ENCODE measurements around the gene PRR12.
A peak's percentile ranks its signal among the peaks of the same experiment; 100 is the strongest.
"Not testable (repeated sequence)": the region's sequence is repeated elsewhere in the genome, so short reads cannot be mapped to it uniquely, and the experiment has no call there.

Gene PRR12

DNA sequence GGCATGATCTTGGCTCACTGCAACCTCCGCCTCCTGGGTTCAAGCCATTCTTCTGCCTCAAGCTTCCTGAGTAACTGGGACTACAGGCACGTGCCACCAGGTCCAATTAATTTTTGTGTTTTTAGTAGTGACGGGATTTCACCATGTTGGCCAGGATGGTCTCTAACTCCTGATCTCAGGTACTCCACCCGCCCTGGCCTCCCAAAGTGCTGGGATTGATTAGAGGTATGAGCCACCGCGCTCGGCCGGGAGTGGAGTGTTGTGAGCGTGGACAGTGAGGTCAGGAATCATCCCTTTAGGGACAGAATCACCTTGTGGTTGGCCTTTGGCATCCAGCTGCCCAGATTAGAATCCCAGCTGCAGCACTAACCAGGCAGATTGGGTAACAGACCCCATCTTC lies 38.7 kb downstream of the PRR12 start:
- H3K4me1 ChIP-seq (ENCODE audit: insufficient read depth, low read length): no peaks in the 10 kb centered on the region
- no peak overlapping the region for H3K9ac ChIP-seq (ENCODE audit: low read depth, low read length)
- peaks cover 3% of the 10 kb centered on the region for H3K36me3 ChIP-seq (ENCODE audit: insufficient read depth, low read length)
- H3K9me3 ChIP-seq (ENCODE audit: control insufficient read depth, insufficient read depth, low read length): no peaks in the 10 kb centered on the region

- H3K36me3 ChIP-seq (ENCODE audit: insufficient read depth, low read length): peaks cover 3% of the 10 kb centered on the region; the same call in 1 of the 2 replicates
- H3K9me3 ChIP-seq (ENCODE audit: control insufficient read depth, insufficient read depth, low read length): no peaks in the 10 kb centered on the region
- H3K9ac ChIP-seq (ENCODE audit: low read depth, low read length): no peak overlapping the region
- no peaks in the 10 kb centered on the region; the same call in 1 of the 2 replicates for H3K4me1 ChIP-seq (ENCODE audit: insufficient read depth, low read length)
Measured at GRCh38 chr19:49631014-49631588, 40.1 kb downstream of the PRR12 start.

GRCh38 chr19:49631610-49632192 lies 40.7 kb downstream of the PRR12 start:
- H3K4me1 ChIP-seq (ENCODE audit: insufficient read depth, low read length): peaks cover 3% of the 10 kb centered on the region; the same call in 1 of the 2 replicates
- no peaks in the 10 kb centered on the region for H3K9me3 ChIP-seq (ENCODE audit: control insufficient read depth, insufficient read depth, low read length)
- peaks cover 3% of the 10 kb centered on the region; the same call in 1 of the 2 replicates for H3K36me3 ChIP-seq (ENCODE audit: insufficient read depth, low read length)
- H3K9ac ChIP-seq (ENCODE audit: low read depth, low read length): no peak overlapping the region

GRCh38 chr19:49632576-49632975 lies 41.6 kb downstream of the PRR12 start:
- H3K36me3 ChIP-seq (ENCODE audit: insufficient read depth, low read length): no peaks in the 10 kb centered on the region

DNA sequence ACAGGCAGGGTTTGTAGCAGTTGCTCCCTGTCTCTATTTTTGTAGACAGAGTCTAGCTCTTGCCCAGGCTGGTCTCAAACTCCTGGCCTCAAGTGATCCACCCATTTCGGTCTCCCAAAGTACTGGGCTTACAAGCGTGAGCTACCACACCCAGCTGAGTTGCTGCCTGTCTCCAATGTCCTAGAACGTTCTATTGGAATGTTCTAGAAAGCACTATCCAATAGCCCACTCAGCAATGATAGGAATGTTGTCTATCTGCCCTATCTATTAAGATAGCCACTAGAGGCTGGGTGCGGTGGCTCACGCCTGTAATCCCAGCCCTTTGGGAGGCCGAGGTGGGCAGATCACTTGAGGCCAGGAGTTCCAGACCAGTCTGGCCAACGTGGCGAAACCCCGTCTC lies 42.3 kb downstream of the PRR12 start:
- H3K4me1 ChIP-seq (ENCODE audit: insufficient read depth, low read length); H3K9ac ChIP-seq (ENCODE audit: low read depth, low read length); H3K36me3 ChIP-seq (ENCODE audit: insufficient read depth, low read length); H3K9me3 ChIP-seq (ENCODE audit: control insufficient read depth, insufficient read depth, low read length): not testable (repeated sequence)

More at GRCh38 chr19:49632576-49632975, 41.6 kb downstream of the PRR12 start:
- H3K9me3 ChIP-seq (ENCODE audit: control insufficient read depth, insufficient read depth, low read length): no peaks in the 10 kb centered on the region
- no peak overlapping the region for H3K9ac ChIP-seq (ENCODE audit: low read depth, low read length)
- peaks cover 3% of the 10 kb centered on the region; the same call in 1 of the 2 replicates for H3K4me1 ChIP-seq (ENCODE audit: insufficient read depth, low read length)

DNA sequence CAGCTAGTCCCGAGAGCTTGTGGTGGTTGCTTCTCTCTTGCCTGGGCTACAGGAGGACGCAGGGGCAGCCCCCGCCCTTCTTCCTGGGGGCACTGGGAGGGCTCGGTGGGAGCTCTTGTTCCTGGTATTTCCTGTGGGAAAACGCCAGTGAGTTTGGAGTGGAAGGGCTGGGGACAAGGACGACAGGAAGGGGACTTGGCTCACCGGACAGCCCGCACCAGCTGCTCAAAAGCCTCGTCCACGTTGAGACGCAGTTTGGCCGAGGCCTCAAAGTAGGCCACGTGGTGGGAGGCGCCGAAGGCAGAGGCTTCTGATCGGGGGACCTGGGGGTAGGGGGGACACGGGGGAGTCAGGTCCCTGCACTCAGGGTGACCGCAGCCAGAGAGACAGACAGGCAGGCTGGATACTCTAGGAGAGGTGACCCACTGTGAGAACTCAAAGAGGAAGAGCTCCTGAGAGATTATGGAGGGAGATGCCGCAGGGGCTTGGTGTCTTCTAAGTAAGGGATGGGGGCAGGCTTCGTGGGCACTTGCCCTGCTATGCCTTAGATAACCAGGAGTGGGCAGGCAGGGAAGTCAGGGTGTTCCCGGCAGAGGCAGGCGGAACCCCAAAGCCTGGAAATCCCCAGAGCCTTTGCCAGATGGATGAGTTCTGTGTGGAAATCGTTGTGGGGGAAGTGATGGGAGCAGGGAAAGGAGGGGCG lies 44.7 kb downstream of the PRR12 start:
- Histone ChIP-seq H3K36me3 (ENCODE audit: insufficient read depth, low read length) (no peaks in the 10 kb centered on the region), H3K9me3 (ENCODE audit: control insufficient read depth, insufficient read depth, low read length) (no peaks in the 10 kb centered on the region), H3K9ac (ENCODE audit: low read depth, low read length) (no peak overlapping the region), H3K4me1 (ENCODE audit: insufficient read depth, low read length) (peaks cover 3% of the 10 kb centered on the region; the same call in 1 of the 2 replicates)

DNA sequence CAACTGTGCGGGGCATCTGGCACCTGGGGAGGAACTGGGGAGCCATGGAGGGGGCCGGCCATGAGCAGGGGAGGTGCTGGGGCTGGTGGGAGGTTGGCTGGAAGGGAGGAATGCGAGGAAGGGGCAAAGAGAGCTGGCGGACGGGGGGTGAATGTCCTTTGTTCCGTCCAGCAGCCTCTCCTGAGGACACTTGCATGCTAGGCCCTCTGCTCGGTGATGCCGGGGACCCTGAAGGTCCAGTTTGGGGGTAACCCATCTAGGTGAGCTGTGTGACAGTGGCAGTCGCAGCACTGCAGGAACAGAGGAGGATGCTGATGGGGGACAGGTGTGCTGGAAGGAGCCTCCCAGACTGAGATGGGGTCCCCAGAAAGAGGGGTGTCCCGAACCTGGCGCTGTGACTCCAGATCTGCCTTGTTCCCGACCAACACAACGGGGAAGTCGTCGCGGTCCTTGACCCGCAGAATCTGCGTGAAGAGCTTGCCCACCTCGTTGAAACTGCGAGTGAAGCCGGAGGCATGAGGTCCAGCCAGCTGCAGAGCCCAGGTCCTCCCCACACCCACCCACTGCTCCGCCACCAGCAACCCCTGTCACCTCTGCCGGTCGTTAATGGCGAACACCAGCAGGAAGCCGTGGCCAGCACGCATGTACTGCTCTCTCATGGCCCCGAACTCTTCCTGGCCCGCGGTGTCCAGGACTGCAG lies 45.4 kb downstream of the PRR12 start:
- peaks cover 3% of the 10 kb centered on the region; the same call in 1 of the 2 replicates for H3K4me1 ChIP-seq (ENCODE audit: insufficient read depth, low read length)
- no peaks in the 10 kb centered on the region for H3K9me3 ChIP-seq (ENCODE audit: control insufficient read depth, insufficient read depth, low read length)
- H3K36me3 ChIP-seq (ENCODE audit: insufficient read depth, low read length): no peaks in the 10 kb centered on the region
- no peak overlapping the region for H3K9ac ChIP-seq (ENCODE audit: low read depth, low read length)

GRCh38 chr19:49637821-49638738 lies 47.1 kb downstream of the PRR12 start:
- Histone ChIP-seq H3K36me3 (ENCODE audit: insufficient read depth, low read length) (no peaks in the 10 kb centered on the region), H3K4me1 (ENCODE audit: insufficient read depth, low read length) (peaks cover 7% of the 10 kb centered on the region), H3K9me3 (ENCODE audit: control insufficient read depth, insufficient read depth, low read length) (no peaks in the 10 kb centered on the region), H3K9ac (ENCODE audit: low read depth, low read length) (peak overlapping the region; percentile 69; the same call in 1 of the 2 replicates)

DNA sequence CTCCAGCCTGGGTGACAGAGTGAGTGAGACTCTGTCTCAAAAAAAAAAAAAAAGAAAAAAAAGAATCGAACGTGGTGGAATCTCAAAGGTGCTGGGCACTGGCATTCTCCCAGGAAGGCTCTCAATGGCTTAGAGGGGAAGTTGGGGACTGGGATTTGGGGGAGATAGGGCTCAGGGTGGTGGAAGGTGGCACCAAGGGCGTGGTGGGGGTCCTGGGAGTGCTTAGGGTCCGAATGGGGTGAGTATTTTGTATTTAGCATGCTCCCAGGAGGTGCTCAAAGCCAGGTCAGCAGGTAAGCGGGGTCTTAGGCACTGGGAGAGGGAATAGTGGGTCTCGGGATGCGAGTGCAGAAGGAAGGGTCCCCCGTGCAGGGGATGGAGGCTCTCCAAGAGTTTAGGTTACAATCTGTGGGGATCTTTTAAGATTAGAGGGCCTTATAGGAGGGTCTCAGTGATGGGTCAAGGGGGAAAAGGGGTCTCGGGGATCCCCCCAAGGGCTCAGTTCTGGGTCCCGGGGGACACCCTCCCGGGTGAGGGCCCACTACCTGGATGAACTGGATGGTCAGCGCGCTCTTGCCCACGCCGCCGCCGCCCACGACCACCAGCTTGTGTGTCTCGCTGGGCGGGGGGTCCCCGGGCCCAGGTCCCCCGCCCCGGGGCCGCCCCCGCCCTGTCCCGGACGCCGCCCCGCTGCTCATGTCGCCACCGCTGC lies 48.6 kb downstream of the PRR12 start:
- no peaks in the 10 kb centered on the region for H3K36me3 ChIP-seq (ENCODE audit: insufficient read depth, low read length)
- H3K4me1 ChIP-seq (ENCODE audit: insufficient read depth, low read length): peaks cover 12% of the 10 kb centered on the region
- H3K9me3 ChIP-seq (ENCODE audit: control insufficient read depth, insufficient read depth, low read length): no peaks in the 10 kb centered on the region
- peak overlapping the region; percentile 69; the same call in 1 of the 2 replicates for H3K9ac ChIP-seq (ENCODE audit: low read depth, low read length)

DNA sequence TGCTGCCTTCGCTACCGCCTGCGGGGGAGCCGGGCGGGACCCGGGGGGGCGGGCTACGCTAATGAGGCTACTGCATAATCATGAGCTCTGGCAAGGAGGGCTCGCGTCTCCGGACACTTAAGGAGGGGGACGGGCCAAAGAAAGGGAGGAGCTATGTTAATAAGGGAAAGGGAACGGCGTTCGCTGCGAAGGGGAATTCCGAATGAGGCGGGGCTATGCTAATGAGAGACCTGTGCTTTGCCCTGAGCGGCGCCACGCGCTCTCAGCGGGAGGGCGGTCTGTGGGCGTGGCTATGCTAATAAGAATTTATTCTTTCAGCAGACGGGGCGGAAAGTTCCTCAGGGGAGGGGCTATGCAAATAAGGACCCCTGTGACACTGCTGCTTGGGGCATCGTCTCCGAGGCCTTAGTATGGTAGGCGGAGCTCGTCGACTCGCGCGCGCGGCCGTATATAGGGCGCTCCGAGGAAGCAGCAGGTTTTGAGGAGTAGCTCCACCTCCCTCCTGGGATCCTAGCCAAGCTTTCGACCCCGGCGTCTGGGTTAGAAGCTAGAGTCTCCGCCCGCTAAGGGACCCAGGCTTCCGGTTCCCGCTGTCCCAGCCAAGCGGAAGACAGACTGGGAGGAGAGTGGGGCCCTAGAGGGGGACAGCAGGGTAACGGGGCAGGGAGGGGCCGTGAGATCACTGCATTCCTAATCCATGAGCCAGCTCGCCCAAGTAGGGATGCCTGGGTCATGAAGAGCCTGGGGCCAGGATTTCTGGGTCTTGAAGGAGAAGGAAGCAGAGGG lies 49.3 kb downstream of the PRR12 start, which contains the start of gene RRAS:
Gene RRAS (minus strand): TSS at position 31 of the 786 bp plus-strand sequence. CDS start 45 bp downstream, outside the sequence.
- no peaks in the 10 kb centered on the region for H3K36me3 ChIP-seq (ENCODE audit: insufficient read depth, low read length)
- no peaks in the 10 kb centered on the region for H3K9me3 ChIP-seq (ENCODE audit: control insufficient read depth, insufficient read depth, low read length)
- peaks cover 12% of the 10 kb centered on the region for H3K4me1 ChIP-seq (ENCODE audit: insufficient read depth, low read length)
- peak within 1 kb of the TSS; percentile 91 for H3K9ac ChIP-seq (ENCODE audit: low read depth, low read length)

- Histone ChIP-seq H3K9me3 (ENCODE audit: control insufficient read depth, insufficient read depth, low read length) (no peaks in the 10 kb centered on the region), H3K9ac (ENCODE audit: low read depth, low read length) (peak within 1 kb of the TSS; percentile 91), H3K36me3 (ENCODE audit: insufficient read depth, low read length) (no peaks in the 10 kb centered on the region), H3K4me1 (ENCODE audit: insufficient read depth, low read length) (peaks cover 9% of the 10 kb centered on the region)
Measured at GRCh38 chr19:49641688-49642491, 50.9 kb downstream of the PRR12 start, which contains the start of gene SCAF1. Gene SCAF1 (plus strand): TSS chr19:49642209. CDS start chr19:49645027, 2,818 bp downstream.

- Histone ChIP-seq H3K9me3 (ENCODE audit: control insufficient read depth, insufficient read depth, low read length) (no peaks in the 10 kb centered on the region), H3K4me1 (ENCODE audit: insufficient read depth, low read length) (peaks cover 9% of the 10 kb centered on the region), H3K36me3 (ENCODE audit: insufficient read depth, low read length) (no peaks in the 10 kb centered on the region), H3K9ac (ENCODE audit: low read depth, low read length) (peak overlapping the region; percentile 84)
Measured at GRCh38 chr19:49642492-49643035, 51.6 kb downstream of the PRR12 start.

Measured in ES-I3 (cell line).